Fibroblast of skin of right quadriceps (primary cell): ENCODE results near the gene ZNF705A.
"Not testable (repeated sequence)": the region's sequence is repeated elsewhere in the genome, so short reads cannot be mapped to it uniquely, and the experiment has no call there.

Source experiments
- DNase-seq: peaks from one replicate; pipeline ENCODE4 v3.0.0-alpha.2; 2013

Gene ZNF705A

DNA sequence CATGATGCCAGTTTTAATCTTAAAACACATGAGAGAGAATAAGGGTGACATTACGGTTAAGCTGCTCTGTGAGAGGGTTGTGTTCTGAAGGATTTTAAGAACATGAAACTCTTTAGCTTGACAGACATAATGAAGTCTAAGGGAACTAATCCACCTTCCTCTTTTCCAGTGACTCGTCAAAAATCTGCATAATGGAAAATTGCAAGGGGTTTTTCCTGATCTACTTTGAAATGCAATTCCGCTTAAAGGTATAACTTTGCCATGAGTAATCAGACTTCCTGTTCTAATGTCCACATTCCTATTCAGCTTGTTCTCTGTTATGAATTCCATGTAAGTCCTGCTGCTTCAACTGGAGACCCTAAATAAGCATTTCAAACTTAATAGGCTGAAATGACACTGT is at the start of gene ZNF705A:
TSS of gene ZNF705A (plus strand) at position 171 of the 400 bp plus-strand sequence. CDS start 15,611 bp downstream, outside the sequence.
- peak; percentile 86 for DNase-seq

DNA sequence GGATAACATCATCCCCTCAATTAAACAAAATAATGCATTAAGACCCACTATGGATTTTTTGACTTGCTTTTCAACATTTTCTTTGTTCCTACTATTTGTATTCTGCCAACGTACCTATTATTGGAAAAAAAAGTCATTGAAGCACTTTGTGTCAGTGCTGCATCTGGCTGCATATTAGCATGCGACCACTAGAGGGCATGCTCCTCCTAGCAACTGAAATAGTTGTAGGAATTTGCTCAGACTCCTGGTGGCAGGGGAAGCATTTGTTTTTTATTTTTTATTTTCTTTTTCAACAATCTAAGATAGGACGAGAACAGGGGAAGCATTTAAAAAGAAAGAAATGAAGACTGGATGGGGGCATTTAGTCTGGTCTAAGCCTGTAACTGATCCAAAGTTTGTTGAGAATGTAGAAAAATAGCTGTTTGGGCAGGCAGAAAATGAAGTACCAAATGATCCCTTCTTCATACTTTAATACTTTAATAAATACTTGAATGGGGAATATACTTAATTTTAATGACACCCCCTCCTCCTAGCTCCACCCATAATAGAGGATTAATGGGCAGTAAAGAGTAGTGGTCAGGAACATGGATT is 47.9 kb upstream of the ZNF705A start:
- DNase-seq, result peak; percentile 73

DNA sequence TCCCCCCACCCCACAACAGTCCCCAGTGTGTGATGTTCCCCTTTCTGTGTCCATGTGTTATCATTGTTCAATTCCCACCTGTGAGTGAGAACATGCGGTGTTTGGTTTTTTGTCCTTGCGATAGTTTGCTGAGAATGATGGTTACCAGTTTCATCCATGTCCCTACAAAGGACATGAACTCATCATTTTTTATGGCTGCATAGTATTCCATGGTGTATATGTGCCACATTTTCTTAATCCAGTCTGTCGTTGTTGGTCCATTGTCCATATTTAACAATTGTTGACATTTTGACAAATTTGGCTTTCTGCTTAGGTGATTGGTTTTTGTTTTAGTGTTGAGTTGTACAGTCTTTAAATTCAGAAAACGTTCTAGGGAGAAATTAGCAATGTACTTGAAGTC is 43.7 kb upstream of the ZNF705A start:
- not testable (repeated sequence) for DNase-seq

DNA sequence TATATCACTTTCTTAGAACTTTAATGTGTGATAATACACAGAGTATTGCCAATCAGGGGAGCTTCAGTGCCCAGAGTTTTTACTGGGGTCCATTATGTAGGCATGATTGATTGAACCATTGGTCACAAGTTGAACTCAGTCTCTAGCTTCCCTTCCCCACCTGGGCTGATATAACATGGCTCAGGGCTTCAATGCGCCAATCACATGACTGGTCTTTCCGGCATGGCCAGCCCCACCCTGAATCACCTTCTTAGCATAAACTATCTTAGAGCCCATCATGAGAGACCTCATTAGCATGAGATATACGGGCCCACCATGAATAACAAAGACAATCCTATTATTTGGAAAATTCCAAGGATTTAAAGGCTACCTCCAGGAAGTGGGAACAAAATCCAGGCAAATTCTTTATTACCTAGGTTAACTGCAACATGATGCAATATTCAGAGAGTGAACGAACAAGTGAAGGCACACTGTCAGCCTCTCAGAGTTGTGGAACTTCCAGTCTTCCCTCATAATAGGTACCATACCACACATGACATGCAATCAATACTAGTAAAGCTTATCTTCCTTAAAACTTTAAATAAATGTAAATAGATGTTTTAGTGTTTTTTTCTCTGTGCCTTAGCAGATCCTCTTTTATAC is 36.6 kb upstream of the ZNF705A start:
- DNase-seq, result no peak

DNA sequence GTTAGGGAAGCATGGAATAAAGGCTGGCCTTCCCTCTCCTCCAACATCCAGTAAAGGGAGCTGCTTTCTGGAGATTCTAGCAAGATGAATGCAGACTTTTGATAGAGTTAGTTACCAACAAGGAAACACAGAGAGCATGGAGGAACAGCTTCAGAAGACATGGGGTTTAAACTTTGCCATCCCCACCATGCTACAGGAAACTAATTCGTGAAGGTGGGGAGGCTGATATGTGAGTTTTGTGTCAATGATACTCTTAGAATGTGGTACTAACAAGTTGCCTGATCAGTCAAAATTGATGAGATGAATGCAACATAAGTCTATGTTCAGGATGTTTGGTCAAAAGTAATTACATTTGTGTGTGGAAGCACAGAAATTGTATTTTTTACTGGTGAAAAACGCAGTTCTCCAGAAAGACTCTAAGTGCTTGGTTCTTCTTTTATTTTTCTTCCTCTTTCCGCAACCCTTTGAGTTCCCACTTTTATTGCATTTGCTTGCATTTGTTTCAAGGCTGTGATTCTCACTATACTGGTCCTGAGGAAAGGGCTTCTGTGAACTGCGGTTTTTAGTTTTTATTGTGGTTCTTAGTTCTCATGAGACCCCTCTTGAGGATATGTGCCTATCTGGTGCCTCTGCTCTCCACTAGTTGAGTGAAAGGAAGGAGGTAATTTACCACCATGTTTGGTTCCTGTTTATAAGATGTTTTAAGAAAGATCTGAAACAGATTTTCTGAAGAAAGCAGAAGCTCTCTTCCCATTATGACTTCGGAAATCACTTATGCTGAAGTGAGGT is 33.5 kb upstream of the ZNF705A start, which contains the start of gene CLEC4A:
TSS of gene CLEC4A (plus strand) at position 494 of the 789 bp plus-strand sequence. CDS start at position 756, 262 bp downstream.
- no peak for DNase-seq

DNA sequence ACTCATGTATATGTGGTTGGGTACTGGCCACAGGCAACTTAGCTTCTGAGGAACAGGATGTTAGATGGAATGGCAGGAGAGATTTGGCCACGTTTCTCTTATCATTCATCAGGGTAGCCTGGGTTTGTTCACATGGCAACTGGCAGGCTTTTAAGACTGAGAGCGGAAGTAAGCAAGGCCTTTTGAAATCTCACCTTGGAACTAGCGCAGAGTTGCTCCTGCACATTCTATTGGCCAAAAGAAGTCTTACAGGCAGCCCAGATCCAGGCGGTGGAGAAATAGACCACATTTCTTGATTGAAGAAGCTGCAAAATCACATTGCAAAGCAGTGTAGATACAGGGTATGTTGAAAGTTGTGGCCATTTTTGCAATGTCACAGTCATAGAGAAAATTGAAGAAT is 29.7 kb upstream of the ZNF705A start:
- no peak for DNase-seq

DNA sequence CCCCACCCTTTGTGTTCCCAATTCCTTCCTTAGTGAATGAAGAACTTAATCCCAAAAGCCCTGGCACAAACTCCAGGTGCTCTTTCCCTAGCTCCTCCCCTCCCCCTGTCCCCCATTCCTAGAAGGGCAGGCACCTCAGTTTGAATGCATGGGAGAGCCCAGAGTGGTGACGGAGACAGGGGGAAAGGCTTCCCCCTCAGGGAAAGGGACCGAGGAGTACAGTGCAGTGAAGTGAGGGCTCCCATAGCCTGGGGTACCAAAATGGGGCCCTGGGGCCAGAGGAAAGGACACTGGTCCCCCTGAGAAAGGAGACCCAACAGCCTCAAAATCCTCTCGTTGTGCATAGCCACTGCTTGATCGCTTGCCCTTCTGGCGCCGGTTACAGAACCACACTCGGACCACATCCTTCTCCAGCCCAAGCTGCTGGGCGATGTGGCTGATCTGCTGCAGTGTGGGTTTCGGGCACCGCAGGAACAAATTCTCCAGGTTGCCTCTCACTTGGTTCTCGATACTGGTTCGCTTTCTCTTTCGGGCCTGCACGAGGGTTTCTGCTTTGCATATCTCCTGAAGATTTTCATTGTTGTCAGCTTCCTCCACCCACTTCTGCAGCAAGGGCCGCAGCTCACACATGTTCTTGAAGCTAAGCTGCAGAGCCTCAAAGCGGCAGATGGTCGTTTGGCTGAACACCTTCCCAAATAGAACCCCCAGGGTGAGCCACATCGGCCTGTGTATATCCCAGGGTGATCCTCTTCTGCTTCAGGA is 23.0 kb upstream of the ZNF705A start:
- DNase-seq, result not testable (repeated sequence)

DNA sequence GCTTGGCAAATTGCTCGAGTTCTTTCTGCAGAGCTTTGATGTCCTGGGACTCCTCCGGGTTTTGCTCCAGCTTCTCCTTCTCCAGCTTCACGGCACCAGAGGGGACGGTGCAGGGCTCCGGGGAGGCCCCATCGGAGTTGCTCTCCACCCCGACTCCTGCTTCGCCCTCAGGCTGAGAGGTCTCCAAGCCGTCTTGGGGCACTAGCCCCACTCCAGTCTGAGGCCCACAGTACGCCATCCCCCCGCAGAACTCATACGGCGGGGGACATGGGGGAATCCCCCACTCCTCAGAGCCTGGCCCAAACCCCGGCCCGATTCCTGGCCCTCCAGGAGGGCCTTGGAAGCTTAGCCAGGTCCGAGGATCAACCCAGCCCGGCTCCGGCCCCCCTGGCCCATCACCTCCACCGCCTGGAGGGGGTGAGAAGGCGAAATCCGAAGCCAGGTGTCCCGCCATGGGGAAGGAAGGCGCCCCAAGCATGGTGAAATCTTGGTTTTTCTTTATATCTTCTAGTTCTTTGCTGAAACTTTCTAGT is 22.4 kb upstream of the ZNF705A start:
- not testable (repeated sequence) for DNase-seq

DNA sequence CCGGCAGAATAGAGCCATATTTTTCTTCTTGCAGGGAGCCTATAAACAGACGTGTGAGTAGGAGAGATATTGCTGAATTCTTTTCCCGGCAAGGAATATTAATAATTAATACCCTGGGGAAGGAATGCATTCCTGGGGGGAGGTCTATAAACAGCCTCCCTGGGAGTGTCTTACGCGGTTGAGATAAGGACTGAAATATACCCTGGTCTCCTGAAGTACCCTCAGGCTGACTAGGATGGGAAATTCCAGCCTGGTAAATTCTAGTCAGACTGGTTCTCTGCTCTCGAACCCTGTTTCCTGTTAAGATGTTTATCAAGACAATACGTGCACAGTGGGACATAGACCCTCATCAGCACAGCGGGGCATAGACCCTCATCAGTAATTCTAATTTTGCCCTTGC is 15.2 kb upstream of the ZNF705A start:
- DNase-seq, result not testable (repeated sequence)

DNA sequence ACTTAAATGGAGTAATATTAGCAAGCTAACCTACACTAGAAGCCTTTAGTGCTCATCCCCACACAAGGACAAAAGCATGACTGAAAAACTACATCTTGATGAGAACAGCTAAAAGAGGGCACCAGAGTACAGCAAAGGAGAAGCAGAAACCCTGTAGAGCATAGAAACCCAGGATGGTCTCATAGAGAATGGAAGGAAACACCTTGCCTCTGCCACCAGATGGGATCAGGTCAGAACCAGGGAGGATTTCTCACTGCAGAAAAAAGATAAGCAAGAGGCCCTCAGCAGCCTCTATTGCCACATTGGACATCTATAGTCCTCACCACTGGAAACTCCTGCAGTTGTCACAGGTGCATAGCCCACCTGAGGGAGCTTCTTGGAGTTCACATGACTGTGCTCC is 13.6 kb upstream of the ZNF705A start:
- no peak for DNase-seq

DNA sequence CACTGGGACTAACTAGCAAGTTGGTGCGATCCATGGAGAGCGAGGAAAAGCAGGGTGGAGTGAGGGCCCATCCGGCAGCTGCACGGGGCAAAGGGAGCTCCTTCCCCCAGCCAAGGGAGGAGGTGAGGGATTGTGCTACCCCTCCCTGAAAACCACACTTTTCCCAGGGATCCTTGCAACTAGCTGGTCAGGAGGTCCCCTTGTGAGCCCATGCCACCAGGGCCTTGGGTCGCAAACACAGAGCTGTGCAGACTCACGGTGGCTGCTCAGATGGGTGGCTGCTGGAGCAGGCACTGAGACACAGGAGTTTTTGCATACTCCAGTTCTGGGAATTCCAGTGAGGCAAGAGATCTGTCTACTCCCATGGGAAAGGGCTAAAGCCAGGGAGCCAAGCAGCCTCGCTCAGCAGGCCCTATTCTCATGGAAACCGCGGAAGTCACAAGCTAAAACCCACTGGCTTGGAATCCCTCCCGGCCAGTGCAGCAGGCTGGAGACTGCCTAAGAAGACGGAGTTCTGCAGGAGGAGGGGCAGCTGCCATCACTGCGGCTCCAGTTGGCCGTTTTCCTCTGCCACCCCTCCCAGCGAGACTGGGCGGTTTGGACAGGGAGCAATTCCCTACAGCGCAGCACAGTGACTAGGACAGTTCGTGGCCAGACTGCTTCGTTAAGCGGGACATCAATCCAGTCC is 10.9 kb upstream of the ZNF705A start:
- DNase-seq, result peak; percentile 91

DNA sequence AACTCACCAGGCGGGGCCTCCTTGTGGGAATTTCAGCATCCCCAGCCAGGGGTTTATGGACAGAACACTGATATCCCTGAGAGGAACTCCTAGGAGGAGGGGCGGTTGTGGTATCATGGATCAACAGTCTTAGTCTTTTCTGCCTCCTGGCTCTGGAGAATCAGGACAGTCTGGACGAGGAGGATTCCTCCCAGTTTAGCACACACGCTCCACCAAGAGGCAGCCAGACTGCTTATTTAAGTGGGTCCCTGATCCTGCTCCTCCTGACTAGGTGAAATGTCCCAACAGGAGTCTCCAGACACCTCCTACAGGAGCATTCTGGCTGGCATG is 10.4 kb upstream of the ZNF705A start:
- DNase-seq, result no peak

DNA sequence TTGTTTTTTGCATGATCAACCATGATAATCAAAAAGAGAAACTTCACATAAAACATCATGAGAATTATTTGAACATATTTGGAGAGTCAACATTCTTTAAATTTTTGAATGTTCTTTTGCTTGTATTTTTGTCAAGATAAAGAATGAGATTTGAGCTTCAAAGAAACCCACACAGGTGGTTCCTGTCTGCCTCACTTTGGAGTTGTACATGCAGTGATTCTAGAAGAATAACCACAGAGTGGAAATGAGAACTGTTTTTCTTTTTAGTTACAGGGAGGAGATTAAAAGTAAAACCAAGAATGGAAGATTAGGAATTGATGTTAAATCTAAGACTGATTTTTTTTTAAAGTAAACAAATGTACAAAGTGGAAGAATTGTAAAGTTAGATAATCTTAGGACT is 2.3 kb upstream of the ZNF705A start:
- no peak for DNase-seq

DNA sequence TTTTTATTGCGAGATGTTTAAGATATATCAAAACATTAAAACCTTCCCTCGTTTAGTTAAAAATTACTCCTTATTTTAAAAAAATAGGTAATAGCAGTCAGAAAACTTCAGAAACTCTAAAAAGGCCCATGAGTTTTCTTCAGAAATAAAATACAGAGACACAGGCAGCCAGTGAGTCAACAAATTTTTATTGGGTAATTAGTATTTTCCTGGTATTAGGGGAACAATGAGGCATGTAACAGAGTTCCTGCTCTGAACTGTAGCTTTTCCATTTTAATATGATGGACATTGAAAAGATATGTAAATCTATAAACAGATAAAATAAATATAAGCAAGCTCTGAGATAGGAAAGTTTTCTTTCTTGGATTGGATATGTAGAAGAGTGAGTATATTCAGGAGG is 399 bp upstream of the ZNF705A start:
- peak; percentile 15 for DNase-seq

DNA sequence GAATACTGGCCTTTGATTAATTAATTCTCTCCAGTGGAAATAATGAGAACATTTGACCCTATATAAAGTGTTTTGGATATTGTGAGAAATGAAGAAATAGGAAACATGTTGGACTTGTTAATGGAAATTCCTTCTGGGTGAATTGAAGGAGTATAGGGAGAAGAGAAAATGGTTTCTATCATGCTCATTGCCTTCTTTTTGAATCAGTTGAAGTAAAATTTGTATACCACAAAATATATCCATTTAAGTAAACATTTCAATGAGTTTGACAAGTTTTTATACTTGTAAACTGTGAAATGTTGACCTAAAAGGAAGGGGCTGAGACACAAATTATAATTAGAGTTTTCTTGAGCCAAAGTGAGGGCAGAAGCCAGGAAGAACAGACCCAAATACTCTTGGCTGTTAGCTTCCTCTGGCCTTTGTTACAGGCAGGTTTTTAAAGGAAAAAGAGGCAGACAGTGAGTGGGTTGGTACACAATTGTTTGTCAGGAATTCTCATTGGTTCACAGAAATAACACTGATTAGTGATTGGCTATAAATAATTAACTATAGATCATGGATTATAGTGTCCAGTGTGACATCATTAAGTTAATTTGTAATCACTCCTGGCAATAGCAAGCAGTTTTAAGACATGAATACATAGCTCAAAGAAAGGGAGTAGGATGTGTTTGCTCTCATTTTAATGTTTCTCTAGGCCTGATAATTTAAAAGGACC is 826 bp downstream of the ZNF705A start:
- DNase-seq, result no peak

DNA sequence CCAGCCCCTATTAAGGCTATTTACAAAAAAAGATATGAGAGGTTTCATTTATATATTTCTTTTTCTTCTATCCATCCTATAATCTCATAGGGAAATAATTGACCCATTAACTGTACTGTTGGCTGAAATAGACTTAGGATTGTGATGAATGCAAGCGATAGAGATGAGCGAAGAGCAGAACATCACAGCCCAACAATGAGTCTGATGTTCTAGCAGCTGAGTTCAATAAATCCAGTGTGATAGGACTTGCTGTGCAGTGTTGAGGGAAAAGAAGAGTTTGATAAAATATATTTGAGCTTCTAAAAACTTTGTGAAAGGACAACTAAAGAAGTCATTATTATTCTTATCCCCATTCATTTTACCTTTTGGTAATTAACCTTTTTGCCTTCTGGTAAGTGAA is 16.1 kb downstream of the ZNF705A start:
- DNase-seq, result not testable (repeated sequence)

DNA sequence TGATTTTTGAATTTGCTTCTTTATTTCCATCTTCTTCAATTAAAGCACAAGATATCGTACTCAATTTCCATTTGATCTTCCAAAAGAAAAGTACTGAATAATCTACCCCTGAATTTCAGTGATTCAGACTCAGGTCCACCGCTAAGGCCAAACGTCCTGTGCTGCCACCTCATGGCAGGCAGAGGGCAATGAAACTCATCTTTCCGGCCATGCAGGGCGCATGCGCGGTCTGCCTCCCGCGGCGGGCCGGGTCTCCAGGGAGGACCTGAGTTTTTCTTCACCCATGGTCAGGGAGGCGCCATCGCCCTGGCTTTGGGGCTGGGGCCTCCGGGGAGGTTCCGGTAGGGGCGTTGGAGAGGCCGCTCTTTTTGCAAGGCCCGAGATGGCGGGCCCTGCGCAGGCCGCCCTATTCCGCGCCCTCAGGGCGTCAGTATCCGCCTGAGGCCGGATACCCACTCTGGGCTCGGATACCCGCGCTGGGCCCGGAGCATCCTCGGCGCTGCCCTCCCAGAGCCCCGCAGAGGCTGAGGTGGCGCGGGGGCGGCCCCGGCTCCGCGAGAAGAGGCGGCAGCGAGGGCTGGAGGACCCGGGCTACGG is 23.3 kb downstream of the ZNF705A start:
- peak; percentile 71 for DNase-seq

DNA sequence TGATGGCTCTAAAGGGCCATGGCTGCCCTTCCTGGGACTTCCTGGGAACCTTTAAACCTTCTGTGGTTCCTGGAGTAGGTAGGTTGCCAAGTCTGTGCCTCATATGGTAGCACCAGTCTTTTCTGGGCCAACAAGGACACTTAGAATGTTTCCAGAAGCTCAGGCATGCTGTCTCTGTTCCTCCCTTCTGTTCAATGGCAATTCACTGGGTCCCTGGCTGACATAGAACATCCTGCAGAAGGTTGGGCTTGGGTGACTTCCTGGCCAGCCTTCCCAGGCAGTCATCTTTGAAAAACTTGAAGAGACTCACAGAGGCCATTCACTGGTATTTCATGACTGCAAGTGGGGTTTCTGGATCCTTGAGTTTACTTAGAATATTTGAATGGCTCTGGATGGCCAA is 24.5 kb downstream of the ZNF705A start:
- DNase-seq, result not testable (repeated sequence)

DNA sequence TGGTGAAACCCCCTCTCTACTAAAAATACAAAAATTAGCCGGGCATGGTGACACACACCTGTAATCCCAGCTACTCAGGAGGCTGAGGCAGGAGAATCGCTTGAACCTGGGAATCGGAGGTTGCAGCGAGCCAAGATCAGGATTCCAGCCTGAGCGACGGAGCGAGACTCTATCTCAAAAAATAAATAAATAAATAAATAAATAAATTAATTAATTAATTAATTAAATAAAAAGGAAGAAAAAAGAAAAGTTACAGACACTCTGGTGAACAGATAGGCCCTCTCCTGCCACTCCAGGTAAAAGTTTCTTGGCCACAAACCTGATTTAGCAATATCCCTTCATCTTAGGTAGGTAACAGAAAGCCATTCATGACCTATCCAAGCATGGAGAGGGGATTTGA is 26.1 kb downstream of the ZNF705A start:
- DNase-seq, result not testable (repeated sequence)

DNA sequence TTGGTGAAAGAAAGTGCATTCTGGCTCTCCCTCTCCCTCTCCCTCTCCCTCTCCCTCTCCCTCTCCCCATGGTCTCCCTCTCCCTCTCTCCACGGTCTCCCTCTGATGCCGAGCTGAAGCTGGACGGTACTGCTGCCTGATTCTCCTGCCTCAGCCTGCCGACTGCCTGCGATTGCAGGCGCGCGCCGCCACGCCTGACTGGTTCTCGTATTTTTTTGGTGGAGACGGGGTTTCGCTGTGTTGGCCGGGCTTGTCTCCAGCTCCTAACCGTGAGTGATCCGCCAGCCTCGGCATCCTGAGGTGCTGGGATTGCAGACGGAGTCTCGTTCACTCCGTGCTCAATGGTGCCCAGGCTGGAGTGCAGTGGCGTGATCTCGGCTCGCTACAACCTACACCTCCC is 26.5 kb downstream of the ZNF705A start:
- DNase-seq, result not testable (repeated sequence)

DNA sequence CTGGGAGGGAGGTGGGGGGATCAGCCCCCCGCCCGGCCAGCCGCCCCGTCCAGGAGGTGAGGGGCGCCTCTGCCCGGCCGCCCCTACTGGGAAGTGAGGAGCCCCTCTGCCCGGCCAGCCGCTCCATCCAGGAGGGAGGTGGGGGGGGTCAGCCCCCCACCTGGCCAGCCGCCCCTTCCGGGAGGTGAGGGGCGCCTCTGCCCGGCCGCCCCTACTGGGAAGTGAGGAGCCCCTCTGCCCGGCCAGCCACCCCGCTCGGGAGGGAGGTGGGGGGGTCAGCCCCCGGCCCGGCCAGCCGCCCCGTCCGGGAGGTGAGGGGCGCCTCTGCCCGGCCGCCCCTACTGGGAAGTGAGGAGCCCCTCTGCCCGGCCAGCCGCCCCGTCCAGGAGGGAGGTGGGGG is 27.4 kb downstream of the ZNF705A start:
- DNase-seq, result not testable (repeated sequence)
